WTC11 (cell line): ENCODE results near the gene CSF2. TPM values are rescaled to one million over a fixed set of nuclear protein-coding genes. Genes with fewer than 3 reads are reported as not detected.

Source experiments
- ATAC-seq: fragments of 200-7000 bp; cut with Tn5 transposase; 2 replicates; pipeline ENCODE4 v1.10.0; 2021; ENCODE audit warnings: mild to moderate bottlenecking, moderate library complexity
- CTCF ChIA-PET: fragments of 300-600 bp; sonication (Branson Sonifier 250); formaldehyde crosslinking; loops from one replicate; lab custom pipeline; 2021; ENCODE audit warnings: antibody characterized with exemption; lab: Charles Lee
- POLR2A ChIA-PET: fragments of 350-600 bp; sonication (Branson Sonifier 250); formaldehyde crosslinking; loops from one replicate; lab custom pipeline; 2021; ENCODE audit warnings: antibody characterized with exemption; lab: Charles Lee
- DNase-seq: peaks from one replicate; pipeline ENCODE4 v3.0.0; 2021; ENCODE audit warnings: low spot score
- H3K27ac Mint-ChIP-seq: 2 replicates; pipeline ENCODE4 v1.8.0; 2021; ENCODE audit warnings: mixed read lengths
- H3K27me3 Mint-ChIP-seq: 2 replicates; pipeline ENCODE4 v1.8.0; 2021; ENCODE audit warnings: low read depth, mild to moderate bottlenecking, moderate library complexity, mixed read lengths
- H3K36me3 Mint-ChIP-seq: 2 replicates; pipeline ENCODE4 v1.8.0; 2021; ENCODE audit warnings: mixed read lengths
- H3K4me1 Mint-ChIP-seq: 2 replicates; pipeline ENCODE4 v1.8.0; 2022; ENCODE audit warnings: mixed read lengths
- H3K4me3 Mint-ChIP-seq: 2 replicates; pipeline ENCODE4 v1.8.0; 2021; ENCODE audit warnings: mild to moderate bottlenecking, moderate library complexity, mixed read lengths
- H3K9me3 Mint-ChIP-seq: 2 replicates; pipeline ENCODE4 v1.8.0; 2021; ENCODE audit warnings: mixed read lengths
- ARID4B ChIP-seq: sonication (generic); formaldehyde crosslinking; IDR thresholded peaks from 2 replicates; pipeline ENCODE4 v1.8.0; 2023; ENCODE audit warnings: missing genetic modification reagents, mild to moderate bottlenecking, borderline replicate concordance
- EMX1 ChIP-seq: fragments of 250-450 bp; sonication (Bioruptor Pico); IDR thresholded peaks from 2 replicates; pipeline ENCODE4 v1.8.0; 2021; ENCODE audit warnings: mild to moderate bottlenecking
- ETV6 ChIP-seq: sonication (generic); formaldehyde crosslinking; IDR thresholded peaks from 2 replicates; pipeline ENCODE4 v1.8.1; 2022; ENCODE audit warnings: mild to moderate bottlenecking, missing genetic modification reagents
- HMGXB4 ChIP-seq: sonication (generic); formaldehyde crosslinking; IDR thresholded peaks from 2 replicates; pipeline ENCODE4 v1.8.1; 2023; ENCODE audit warnings: mild to moderate bottlenecking, moderate library complexity, missing genetic modification reagents
- MAX ChIP-seq: sonication (generic); formaldehyde crosslinking; IDR thresholded peaks from 2 replicates; pipeline ENCODE4 v1.8.0; 2022; ENCODE audit warnings: mild to moderate bottlenecking, missing genetic modification reagents
- MLX ChIP-seq: sonication (generic); formaldehyde crosslinking; IDR thresholded peaks from 2 replicates; pipeline ENCODE4 v1.8.1; 2023; ENCODE audit warnings: mild to moderate bottlenecking, missing genetic modification reagents, moderate library complexity
- MYBL2 ChIP-seq: sonication (generic); formaldehyde crosslinking; IDR thresholded peaks from 2 replicates; pipeline ENCODE4 v1.8.1; 2023; ENCODE audit warnings: mild to moderate bottlenecking, moderate library complexity, missing genetic modification reagents
- NFYB ChIP-seq: sonication (generic); formaldehyde crosslinking; conservative IDR thresholded peaks from 2 replicates; pipeline ENCODE4 v1.8.0; 2022; ENCODE audit warnings: low read depth, missing genetic modification reagents
- NR3C1 ChIP-seq: sonication (generic); formaldehyde crosslinking; conservative IDR thresholded peaks from 2 replicates; pipeline ENCODE4 v1.8.1; 2023; ENCODE audit warnings: low read depth, mild to moderate bottlenecking, missing genetic modification reagents
- STAT6 ChIP-seq: sonication (generic); formaldehyde crosslinking; conservative IDR thresholded peaks from 2 replicates; pipeline ENCODE4 v1.8.1; 2023; ENCODE audit warnings: mild to moderate bottlenecking, low read depth, missing genetic modification reagents, moderate library complexity
- ZBTB21 ChIP-seq: sonication (generic); formaldehyde crosslinking; IDR thresholded peaks from 2 replicates; pipeline ENCODE4 v1.8.1; 2023; ENCODE audit warnings: mild to moderate bottlenecking, missing genetic modification reagents, borderline replicate concordance
- ZNF219 ChIP-seq: sonication (generic); formaldehyde crosslinking; IDR thresholded peaks from 2 replicates; pipeline ENCODE4 v1.8.0; 2023; ENCODE audit warnings: missing genetic modification reagents, mild to moderate bottlenecking, borderline replicate concordance
- ZNF232 ChIP-seq: sonication (generic); formaldehyde crosslinking; IDR thresholded peaks from 2 replicates; pipeline ENCODE4 v1.8.0; 2022; ENCODE audit warnings: mild to moderate bottlenecking, missing genetic modification reagents
- ZNF281 ChIP-seq: sonication (generic); formaldehyde crosslinking; IDR thresholded peaks from 2 replicates; pipeline ENCODE4 v1.8.0; 2023; ENCODE audit warnings: mild to moderate bottlenecking, missing genetic modification reagents
- ZNF423 ChIP-seq: fragments of 250-450 bp; sonication (Bioruptor Pico); IDR thresholded peaks from 2 replicates; pipeline ENCODE4 v2.1.2; 2022; ENCODE audit warnings: mild to moderate bottlenecking, moderate library complexity
- ZNF425 ChIP-seq: fragments of 250-450 bp; sonication (Bioruptor Pico); conservative IDR thresholded peaks from 2 replicates; pipeline ENCODE4 v1.9.0; 2021; ENCODE audit warnings: mild to moderate bottlenecking
- total RNA-seq: library from RNA; stranded (reverse); gene quantifications from 3 replicates; pipeline ENCODE4 v1.2.3, GENCODE V29; 2021

CSF2 gene
- total RNA-seq, 1 experiment from 2014 or later = not detected

- no peak for TF ChIP-seq ZNF281 (CRISPR knock-in tag)
- TF ChIP-seq, all 79 proteins: peak for 0
These were observed 2.3 kb upstream of the CSF2 start (continued) for GRCh38 chr5:132071338-132071707.

GRCh38 chr5:132072070-132072469 lies 1.5 kb upstream of the CSF2 start:
- ChIA-PET CTCF (interaction anchor here (1.8 kb wide), 1 partner anchor 9 kb away, joined by 6 read pairs; no protein-coding TSS in a partner anchor), POLR2A (no interaction called here)
- ATAC-seq = no peak

More at GRCh38 chr5:132072070-132072469, 1.5 kb upstream of the CSF2 start:
- DNase-seq = no peak
- H3K4me1 Mint-ChIP-seq = no peaks in the 10 kb centered on the region
- H3K9me3 Mint-ChIP-seq = no peaks in the 10 kb centered on the region
- no peak overlapping the region for H3K27ac Mint-ChIP-seq
- no peaks in the 10 kb centered on the region for H3K36me3 Mint-ChIP-seq
- no peak overlapping the region for H3K4me3 Mint-ChIP-seq
- H3K27me3 Mint-ChIP-seq = no peaks in the 10 kb centered on the region
- TF ChIP-seq EMX1 (CRISPR knock-in tag) = no peak
- no peak for TF ChIP-seq ARID4B (CRISPR knock-in tag)
- no peak for TF ChIP-seq HMGXB4 (CRISPR knock-in tag)
- TF ChIP-seq ZNF423 (CRISPR knock-in tag) = no peak
- no peak for TF ChIP-seq ZNF425 (CRISPR knock-in tag)
- no peak for TF ChIP-seq MYBL2 (CRISPR knock-in tag)
- no peak for TF ChIP-seq ETV6 (CRISPR knock-in tag)
- TF ChIP-seq STAT6 (CRISPR knock-in tag) = no peak
- TF ChIP-seq NR3C1 (CRISPR knock-in tag) = no peak
- TF ChIP-seq MAX (CRISPR knock-in tag) = no peak
- no peak for TF ChIP-seq ZNF232 (CRISPR knock-in tag)
- TF ChIP-seq ZNF219 (CRISPR knock-in tag) = no peak
- no peak for TF ChIP-seq NFYB (CRISPR knock-in tag)
- no peak for TF ChIP-seq ZBTB21 (CRISPR knock-in tag)
- no peak for TF ChIP-seq MLX (CRISPR knock-in tag)
